Stimulated activated CD8-positive, alpha-beta memory T cell treated with anti-CD3 and anti-CD28 coated beads, Interleukin-4, amount 100 ng/mL, for 1 hour (primary cell): ENCODE measurements around the gene PARP8.

Experiments
- DNase-seq, 2 donors: peaks; one replicate each; pipeline ENCODE4 v3.0.0-alpha.2; 2020; ENCODE audit warnings: low read depth in 2 of 2, low spot score in 1 of 2

The PARP8 gene

DNA sequence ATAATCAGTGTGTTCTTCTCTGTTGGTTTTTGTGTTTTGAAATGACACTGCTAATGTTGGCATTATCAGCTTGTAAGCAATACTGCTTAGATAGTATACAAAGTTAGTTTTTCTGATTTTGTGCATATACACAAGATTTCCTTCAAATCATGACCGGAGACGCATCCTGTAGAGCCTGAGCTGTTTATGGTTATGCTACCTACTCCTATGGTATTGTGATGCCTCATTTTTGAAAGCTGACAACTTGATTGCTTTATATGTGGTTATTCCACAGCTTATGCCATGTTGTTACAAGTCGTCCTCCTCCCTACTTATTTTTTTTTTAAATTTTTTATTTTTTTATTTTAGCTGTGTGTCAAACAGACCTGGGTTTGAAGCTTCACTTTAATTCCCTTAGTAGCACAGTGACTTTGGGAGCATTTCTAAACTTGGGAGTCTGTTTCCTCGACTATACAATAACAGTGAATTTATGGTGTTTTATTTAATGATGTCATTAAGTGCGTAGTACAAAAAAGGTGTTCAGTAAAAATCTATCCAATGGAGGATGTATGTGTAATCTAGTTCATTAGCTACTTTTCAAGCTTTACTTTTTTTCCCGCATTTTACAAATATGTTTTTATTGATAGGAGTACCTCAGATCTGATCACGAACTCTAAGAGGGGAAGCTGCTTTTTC, 59.5 kb downstream of the PARP8 start:
- no peak for DNase-seq

DNA sequence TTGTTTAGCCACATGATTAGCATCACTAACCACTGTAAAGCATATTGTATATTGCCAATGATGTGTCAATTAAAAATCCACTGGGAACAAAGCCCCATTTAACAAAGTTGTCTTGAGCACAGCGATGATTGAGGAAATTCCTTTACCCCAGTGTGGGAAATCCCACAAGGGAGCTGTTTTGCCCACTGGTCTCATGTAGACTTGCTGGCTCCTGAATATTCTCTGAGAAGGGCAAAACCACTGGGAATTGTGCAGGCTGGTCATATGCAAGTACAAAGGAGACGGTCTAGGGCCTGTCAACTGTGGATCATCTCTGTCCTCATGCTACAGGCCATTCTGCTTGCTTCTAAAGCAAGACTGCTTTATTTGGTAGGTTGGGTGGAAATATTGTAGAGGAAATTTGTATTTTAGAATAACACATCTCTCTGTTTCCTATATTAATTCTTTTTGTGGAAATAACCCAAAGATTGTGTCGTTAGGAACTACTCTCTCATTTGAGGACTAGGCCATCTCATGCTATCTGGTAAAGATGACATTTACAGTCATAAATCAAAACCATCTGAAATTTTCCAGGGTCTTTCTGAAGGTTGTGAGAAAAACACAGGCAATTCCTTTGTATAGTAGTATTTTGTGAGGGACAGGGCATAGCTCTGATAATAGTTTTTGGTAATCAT, 60.2 kb downstream of the PARP8 start:
- no peak for DNase-seq

DNA sequence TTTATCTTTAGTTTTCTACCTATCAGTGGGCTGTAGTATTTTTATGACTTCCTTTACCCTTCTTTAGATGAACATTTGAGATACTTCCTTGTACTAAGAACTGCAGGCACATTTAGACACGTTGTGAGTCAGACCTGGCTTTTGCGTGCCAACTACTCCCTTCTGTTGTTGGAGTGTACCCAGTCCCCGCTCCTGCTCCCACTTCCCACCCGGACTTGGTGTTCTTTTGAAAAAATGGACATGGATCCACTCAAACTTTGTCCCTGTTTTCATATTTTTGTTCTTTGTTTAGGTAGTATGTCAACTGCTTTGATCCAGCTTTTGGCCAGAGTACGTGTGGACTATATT, 60.7 kb downstream of the PARP8 start:
- no peak for DNase-seq

DNA sequence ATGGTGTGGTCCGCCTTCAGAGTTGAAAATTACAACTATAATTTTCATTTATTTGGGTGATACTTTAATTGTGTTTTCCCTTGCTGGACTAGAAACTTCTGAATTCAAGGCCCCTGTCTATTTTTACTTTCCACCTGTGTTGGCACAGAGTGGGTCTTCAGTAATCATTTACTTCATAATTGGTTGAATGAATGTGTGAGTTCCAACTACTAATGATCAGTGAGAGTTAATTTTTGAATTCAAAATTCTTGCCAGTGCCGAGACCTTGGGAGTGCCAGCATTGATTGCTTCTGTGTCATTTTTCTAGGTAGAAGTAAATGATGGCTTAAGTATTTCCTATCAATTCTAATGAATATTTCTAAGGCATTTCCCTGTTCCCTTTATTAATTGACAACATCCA, 61.4 kb downstream of the PARP8 start:
- DNase-seq, result no peak

DNA sequence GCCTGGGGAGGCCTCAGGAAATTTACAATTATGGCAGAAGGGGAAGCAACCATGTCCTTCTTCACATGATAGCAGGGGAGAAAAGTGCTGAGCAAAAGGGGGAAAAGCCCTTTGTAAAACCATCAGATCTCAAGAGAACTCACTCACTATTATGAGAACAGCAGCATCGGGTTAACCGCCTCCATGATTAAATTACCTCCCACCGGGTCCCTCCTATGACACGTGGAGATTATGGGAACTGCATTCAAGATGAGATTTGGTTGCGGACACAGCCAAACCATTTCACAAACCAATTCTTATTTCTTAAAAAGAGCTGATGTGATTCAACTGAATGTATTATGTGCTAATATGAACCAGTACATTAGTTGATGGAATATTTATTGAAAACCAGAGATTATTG, 63.9 kb downstream of the PARP8 start:
- DNase-seq, result no peak

DNA sequence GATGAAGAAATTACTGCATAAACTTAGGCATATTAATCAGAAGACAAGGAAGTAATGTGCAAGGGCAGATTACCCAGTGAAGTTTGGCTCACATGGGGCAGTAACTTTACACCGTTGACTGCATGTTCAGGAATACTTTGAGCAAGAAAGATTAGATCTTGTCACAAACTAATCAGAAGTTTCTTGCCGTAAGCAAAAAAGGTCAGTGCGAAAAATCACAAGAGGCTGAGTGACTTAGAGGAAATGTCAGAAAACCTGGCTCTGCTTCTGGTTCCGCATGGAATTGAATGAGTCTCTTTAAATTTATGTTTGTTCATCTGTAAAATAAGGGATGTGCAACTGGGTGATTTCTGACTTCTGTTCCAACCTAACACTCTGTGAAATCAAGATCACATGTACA, 64.4 kb downstream of the PARP8 start:
- DNase-seq, result no peak

DNA sequence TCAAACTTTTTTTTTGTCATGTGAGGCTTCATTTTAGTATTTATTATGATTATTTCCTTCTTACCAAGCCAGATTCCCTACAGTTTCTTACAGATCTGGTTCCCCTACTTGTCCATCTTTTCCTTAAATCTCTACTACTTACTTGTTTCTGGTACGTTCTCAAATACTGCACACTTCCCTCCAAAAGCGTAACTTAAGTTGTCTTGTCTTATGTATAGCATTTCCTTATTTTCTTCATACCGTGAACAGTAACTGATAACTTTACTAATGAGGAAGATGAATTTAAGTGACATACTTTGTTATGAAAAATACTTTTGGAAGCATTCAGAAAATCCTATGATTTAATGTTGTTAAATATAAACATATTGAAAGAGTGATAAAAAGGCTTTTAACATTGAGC, 67.3 kb downstream of the PARP8 start:
- DNase-seq, result no peak

DNA sequence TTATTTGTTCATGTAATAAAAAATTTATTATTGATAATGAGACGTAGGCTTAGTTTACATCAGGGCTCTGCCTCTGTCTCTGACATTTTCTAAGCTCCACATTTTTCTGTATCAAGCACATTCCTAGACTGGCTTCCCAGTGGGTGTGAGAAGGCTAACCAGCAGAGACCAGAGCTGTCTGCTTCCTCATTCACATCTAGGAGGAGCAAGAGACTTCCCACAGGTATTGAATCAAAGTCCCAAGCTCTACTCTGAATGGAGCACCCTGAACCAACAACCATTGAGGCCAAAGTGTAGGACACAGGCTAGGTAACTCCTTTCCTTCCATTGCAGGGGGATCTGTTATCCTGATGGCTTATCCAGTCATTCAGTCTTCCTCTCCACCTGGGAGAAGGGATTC, 72.4 kb downstream of the PARP8 start:
- no peak for DNase-seq

DNA sequence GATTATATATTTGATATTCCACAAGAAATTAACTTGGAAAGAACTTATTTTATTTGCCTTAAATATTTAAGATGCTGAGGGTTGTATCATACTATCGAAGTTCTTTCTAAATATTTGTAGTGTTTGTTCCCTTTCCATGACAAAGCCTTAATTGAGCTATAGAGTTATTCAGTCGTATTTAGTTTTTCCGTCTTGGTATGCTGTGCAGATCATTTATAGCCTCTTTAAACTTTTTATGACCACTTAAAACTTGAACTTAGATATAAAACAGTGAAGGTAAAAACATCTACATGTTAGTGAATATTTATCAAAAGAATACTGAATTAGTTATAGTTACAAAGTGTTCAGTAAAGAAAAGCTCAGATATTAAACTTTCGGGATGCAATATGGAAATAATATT, 74.4 kb downstream of the PARP8 start:
- DNase-seq, result no peak

DNA sequence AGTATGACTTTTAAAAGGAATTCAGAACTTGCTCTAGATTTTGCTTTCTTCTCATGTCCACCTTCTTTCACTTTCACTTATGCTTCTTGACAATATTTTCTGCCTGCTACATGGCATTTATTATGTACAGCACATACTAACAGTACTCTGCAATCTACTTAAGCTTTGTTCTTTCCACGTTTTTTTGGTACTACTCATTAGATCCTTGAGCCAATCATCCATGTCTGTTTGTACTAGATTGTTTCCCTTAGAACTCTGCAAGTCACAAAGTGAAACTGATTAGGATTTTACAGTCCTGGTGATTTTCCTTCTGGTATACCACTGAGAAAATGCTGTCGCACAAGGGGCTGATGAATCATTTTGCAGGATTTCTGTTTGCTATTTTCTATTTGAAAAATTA, 78.3 kb downstream of the PARP8 start:
- no peak for DNase-seq

DNA sequence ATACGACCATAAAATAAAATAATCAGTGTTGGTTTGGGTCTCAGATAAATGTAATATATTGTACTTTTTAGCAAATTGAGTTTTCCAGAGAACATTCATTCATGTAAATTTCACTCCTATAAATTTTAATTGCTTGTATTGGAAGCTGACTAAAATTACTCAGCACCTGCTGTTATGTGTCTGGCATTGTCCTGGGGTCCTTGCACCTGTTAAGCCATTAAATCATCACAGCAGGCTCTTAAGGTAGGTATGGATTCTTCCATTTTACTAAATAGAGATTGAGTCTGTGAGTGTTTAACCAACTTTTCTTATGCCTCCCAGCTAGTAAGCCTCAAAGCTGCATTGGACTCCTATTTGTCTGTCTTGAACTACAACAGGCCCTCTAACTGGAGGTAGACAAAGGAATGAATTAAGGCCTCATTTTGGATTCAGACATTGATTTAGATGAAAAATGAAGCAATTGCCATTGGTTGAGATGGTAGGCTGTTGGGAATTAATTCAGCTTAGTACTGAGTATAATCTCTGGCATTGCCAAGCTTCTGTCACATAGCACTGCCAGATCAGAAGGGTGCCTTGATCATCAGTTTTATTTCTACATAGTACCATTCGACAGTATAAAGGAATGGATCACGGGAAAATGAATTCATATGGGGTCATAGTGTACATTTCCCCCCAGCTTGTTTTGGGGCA, 78.9 kb downstream of the PARP8 start:
- DNase-seq, result no peak

DNA sequence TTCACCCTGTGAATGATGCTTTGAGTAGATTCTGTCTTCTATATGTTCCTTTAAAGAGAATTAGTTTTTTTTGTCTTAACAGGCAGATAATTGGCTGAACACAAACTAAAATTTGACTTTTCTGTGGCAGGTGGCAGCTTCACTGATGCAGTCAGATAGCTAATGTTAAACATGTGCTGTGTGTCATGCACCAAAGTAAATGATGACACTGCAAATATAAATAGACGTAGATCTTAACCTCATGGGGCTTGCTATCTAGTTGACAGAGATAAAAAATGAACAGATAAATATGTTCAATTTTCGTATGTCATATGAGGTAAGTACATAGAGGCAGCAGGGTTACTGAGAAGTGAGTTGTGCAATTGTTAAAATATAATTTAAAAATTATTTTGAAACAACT, 82.7 kb downstream of the PARP8 start:
- DNase-seq, result no peak

DNA sequence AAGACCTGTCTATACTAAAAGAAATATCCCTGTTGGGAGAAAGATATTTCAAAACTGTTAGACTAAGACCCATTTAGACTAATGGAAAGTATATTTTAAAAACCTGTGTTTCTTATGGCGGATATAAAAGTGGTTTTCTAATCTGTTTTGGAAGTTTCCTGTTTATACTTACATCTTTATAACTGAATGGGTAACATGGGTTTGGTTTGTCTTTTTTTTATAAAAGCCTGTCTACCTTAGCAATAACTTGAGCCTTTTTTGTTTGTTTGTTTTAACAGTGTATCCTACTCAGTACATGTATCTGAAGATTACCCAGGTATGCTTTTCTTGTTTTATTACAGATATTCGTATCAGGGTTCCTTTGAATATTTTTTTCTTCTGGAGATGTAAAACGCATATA, 83.4 kb downstream of the PARP8 start:
- no peak for DNase-seq

DNA sequence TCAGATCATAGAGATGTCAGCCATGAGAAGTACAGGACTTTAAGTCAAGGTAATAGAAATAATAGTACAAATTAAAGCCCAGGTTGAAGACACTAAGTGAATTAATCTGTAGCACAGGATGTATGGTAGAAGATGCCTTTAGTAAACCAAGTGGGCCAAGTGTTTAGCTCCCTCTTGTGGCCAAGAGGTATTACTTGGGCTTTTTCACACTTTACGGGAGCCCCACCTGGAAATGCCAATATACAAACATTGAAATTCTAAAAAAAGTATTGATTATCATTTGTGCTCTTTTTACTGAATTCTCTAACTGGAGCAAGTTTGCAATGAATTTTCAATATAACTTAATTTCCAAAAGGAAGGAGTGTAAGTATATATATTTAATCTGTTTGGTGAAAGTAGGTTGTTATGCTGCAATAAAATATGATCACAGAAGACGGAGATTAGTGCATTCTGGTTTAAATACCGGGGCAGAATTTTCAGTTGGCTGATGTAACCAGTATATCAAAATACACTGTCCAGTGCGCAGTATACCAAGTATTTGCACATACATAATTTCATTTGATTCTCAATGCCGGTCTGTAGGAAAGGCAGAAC, 84.7 kb downstream of the PARP8 start:
- DNase-seq, result peak; percentile 17 to 19

DNA sequence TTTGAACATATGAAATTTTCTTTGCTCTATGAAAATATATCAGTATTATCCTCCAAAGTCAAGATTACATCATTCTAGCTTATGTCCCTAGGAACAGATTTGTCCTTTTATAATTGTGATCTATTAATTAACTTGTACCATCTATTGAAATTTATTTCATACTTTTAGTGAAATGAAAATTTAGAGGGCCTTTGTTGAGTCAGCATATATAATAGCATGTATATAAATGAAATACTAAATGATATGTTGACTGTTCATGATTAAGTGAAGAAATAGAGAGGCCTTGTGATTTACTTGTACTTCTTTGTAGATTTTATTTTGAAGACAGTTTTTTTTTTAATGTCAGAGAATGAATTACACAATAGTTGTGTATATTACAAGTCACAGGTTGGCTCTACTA, 86.4 kb downstream of the PARP8 start:
- DNase-seq, result no peak

DNA sequence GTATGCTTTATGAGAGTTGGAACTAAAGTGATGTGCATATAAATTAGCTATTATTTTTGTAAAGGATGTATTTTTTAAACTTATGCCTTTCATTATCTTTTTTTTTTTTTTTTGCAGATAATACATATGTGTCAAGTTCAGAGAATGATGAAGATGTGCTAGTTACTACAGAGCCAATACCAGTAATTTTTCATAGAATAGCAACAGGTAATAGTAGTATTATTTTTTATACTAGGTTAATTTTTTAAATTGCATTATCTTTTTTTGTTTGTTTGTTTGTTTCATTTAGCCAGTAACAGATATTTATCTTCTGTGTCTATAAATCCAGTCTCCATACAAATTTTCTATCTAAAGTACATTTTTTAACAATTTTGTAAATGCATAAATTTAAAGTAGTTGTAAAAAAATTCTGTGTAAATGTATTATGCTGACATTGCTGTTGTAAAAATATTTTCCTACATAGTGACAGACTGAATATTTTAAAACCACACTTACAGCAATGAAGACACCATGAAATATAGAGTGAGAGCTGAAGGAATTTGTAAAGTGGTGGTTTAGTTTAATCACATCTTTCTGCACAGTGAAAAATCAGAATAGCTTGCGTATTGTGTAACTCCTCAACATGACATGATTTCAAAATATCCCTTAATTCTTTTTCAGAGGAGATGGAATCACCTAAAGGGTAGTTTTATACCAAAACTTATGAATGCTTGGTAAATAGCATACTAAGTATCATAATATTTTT, 93.3 kb downstream of the PARP8 start:
- no peak for DNase-seq

DNA sequence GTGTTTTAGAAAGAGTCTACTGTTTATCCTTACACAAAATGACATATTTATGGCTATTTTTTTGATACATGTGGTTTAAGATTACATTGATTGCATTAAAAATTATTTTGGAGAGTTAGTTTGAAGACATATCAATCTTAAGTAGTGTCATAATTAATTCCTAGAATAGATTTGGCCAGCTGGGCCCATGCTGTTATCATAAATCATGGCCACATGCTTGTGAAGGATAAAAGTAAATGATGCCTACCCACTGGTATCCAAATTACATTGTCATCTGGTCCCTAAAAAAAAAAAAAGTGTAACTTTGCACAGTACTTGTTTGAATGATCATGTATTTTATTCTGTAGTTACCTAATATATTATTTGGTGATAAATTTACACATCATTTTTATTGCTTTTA, 96.9 kb downstream of the PARP8 start:
- no peak for DNase-seq

DNA sequence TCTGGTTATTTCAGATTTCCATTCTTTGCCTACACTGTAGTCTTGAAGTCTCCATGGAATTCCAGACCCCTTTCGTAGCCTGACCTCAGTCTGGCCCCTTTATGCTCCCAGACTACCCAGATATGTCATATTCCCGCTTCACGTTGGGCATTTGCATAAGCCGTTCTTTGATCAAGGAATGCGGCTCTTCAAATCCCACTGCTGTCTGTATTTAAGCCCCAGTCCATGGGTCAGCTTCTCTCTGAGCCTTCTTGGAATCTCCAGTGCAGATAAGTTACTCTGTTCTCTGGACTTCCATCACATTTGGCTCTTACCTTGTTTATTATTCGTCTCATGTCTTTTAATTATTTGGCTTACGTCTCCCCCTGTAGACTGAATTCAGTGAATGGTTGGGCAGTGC, 97.4 kb downstream of the PARP8 start:
- no peak for DNase-seq

DNA sequence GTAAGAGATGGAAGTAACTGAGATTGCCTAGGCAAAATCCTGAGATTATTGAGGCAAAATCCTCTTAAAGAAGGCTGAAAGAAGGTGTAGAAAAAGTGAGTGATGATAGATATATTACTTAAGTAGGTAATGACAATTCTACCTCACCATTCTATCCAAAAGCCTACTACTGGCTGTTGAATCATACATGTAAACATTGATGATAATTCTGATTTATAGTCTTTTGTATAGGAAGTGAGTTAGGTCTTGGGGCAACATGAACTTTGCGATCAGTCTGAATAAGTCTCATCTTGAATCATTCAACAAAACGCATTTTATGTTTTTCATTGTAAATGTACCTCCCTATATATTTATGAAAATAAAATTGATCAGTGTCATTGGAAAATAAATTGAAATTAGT, 99.6 kb downstream of the PARP8 start:
- no peak for DNase-seq

DNA sequence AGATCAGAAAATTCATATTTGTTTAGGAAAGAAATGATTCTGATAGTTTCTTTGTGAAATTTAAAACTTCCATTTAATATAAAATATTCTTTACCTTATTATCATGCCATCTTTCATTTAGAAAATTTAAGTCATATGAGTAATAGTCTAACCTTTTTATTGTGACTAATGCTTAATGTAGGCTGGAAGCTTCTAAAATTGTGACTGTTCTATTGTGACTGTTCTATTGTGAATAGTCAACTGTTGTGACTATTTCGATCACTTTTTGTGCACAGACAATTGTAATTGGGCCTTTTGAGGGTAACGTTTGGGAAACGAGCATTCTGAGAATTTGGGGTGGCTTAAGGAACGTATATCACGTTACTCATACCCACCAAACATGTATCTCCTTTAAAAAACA, 100.0 kb downstream of the PARP8 start:
- no peak for DNase-seq

DNA sequence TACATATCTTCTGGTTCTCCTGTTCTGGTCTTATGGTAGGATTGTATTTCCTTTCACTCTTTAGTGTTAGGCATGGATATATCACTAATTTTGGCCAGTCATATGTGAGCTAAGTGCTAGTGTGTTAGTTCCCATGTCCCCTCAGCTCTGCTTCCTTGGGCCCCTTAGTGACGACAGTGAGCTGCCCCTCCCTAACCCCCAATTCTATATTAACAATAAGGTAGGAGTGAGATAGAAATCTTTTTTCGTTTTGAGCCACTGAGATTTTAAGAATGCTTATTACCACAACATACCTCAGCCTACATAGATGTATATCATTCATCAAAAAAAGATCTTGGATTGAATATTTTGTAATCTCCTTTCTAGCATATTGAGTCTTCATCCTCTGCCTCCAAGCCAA, 100.5 kb downstream of the PARP8 start:
- no peak for DNase-seq

DNA sequence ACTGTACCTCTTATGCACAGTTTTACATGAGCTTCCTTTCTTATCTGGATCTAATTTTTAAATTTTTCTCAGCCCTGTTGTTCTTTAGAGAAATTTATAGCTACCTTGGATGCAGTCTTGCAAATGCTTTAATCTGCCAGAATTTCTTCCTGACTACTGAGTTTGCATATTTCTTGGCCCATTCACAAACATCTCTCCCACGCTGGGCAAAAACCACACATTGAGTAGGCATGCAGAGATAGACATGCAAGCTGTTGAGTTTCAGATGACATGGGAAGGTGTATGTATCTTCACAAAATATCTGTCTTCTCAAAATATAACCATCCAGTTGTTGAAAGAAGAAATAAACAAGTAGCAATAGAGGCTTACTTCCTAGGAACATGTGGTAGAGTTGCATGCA, 101.2 kb downstream of the PARP8 start:
- no peak for DNase-seq
